NCI-H2227 (cell line): Measurements from ENCODE around the gene PLCB4.
"Not testable (repeated sequence)": the region's sequence is repeated elsewhere in the genome, so short reads cannot be mapped to it uniquely, and the experiment has no call there.

Experiments
- DNase-seq: peaks from one replicate; lab custom pipeline; 2025; ENCODE audit not compliant: unreplicated experiment; lab: John Stamatoyannopoulos, UW

Gene PLCB4

DNA sequence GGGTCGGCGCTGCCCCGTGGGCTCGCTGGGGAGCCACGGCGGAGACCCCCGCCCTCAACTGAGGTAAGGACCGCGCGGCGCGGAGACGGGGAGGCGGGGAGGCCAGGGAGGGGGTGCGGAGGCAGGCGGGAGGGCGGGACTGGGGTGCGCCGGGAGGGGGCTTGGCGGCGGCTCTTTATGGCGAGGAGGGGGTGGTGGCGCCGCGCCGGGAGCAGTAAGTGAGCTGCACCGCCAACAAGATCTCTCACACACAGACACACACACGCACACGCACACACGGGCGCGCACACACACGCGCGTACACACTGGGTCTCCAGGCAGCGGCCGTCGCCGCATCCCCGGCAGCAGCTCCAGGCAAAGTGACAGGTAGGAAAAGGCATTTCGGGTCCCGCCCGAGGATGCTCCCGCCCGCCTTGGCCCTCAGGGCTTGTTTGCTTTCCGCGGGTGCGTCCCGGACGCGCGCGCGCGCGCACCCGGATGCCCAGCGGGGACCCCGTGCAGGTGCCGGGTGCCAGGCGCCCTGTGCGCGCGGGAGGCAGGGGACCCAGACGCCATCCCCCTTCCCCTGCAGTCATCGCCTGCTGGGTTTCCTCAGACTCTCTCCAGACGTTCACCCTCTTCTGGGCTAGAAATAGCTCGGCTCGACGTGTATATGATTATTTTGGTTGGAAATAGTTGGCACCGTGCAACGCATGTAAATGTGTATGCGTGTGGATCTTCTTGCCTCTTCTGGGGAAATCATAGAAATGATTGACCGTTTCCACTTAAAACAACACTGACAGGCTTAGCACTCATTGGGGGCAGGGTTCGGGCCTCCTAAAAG is at the start of gene PLCB4:
Gene PLCB4, plus strand, starts transcription at position 247 of the 823 bp plus-strand sequence. CDS start 238,728 bp downstream, outside the sequence.
- peak; percentile 86 for DNase-seq

DNA sequence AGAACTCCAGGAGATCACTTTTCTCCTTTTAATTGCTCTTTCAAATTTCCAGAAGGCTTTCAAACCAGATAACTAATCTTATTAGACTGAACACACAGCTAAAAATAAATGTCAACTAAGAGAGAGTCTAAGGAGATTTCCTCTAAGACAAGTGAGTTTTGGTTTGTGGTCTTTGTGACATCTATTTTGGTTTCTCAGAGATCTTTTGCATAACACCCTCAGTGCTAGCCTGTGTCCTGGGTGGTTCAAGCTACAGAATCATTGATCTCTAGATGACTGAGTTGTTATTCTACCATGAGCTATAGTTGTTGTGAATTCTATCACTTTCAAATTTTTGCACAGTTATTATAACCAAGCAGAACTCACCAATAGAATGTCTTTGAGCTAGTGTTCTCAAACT is 49.1 kb upstream of the PLCB4 start:
- no peak for DNase-seq

DNA sequence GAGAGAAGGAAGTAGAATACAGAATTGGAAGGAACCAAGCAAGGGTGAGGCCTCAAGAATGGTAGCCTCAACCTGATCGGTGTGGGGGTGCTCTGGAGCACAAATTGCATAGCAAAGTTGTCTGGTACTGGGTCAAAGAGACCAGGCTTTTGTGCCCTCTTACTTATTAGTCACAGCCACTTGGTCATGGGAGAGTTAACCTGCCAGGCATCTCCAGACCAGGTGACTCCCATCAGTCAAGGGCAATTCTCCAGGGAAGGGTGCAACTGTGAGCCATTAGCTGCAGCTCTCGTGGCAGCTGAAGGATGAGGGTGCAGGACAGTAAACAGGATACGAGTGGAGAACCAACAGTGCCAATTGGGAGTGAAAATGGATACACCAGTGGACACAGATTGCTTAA is 47.7 kb upstream of the PLCB4 start:
- no peak for DNase-seq

DNA sequence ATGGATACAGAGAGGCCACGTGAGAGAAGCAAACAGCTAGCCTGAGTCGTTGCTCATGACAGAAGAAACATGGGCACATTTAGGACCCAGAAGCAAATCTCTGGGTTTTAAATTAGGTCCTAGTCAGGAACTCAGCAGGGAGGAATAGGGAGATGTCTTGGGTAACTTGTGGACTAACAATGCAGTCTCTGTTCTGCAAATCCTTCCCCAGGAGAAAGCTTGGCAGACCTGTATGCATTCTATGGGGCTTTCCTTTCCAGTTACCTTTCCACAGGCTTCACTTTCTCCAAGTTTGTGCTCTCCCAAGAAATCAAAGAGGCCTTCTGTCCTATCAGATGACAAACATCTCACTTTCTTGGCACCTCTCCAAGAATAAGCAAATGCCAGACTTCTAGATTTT is 47.2 kb upstream of the PLCB4 start:
- no peak for DNase-seq

DNA sequence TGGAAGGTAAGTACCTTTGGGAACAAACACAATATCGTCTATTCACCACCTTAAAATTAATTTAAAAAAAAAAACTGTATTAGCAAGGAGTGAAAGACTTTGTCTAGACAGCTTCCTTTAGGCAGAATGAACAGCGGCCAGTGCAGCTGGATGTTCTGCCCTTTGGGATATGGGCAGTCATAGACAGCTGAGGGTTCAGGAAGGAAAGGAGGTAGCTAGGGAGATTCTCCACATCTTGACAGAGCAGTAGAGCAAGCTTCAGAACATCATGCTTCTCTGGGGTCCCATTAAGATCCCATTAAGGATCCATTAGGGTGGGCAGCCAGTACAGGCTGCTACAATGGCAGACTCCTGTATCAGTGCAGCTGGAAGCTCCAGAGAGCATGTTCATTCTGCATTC is 46.5 kb upstream of the PLCB4 start:
- no peak for DNase-seq

DNA sequence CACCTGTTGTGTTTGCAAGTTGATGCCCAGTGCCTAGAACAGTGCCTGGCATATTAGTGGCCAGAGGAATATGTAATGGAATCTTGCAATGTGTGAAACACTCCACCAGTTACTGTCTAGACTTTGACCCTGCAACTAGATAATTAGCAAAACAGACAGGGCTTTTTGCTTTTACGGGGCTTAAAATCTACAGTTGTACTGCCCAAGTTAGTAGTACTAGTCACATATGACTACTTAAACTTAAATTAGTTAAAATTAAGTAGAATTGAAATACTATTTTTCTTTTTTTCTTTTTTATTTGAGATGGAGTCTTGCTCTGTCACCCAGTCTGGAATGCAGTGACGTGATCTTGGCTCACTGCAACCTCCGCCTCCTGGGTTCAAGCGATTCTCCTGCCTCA is 44.3 kb upstream of the PLCB4 start:
- no peak for DNase-seq

DNA sequence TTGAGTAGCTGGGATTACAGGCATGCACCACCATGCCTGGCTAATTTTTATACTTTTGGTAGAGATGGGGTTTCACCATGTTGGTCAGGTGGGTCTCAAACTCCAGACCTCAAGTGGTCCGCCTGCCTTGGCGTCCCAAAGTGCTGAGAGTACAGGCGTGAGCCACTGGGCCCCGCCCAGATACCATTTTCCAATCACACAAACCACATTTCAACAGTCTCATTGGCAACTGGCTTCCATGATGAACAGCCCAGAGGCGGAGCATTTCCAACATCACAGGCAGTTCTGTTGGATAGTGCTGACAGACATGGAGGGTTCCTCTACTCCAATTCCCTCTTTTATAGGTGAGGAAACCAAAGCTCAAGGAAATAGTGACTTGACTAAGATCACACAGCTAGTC is 43.9 kb upstream of the PLCB4 start:
- no peak for DNase-seq

DNA sequence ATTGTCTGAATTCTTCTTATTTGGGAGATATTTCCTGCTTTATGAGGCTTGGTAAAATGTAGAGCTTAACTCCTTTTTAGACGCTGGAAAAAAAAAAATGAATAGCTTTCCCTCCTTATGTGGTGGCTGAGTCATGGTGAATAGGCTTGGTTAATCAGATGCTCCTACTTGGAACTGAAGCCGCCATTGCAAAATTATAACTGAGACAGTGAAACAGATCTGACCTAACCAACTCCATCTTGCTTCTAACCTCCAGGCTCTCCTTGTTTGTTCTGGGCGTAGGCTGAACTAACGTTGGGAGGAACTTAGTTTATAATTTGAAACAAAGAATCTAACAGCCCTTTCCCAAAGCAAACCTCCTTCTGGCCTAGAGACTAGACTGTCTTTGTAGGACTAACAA is 43.2 kb upstream of the PLCB4 start:
- no peak for DNase-seq

DNA sequence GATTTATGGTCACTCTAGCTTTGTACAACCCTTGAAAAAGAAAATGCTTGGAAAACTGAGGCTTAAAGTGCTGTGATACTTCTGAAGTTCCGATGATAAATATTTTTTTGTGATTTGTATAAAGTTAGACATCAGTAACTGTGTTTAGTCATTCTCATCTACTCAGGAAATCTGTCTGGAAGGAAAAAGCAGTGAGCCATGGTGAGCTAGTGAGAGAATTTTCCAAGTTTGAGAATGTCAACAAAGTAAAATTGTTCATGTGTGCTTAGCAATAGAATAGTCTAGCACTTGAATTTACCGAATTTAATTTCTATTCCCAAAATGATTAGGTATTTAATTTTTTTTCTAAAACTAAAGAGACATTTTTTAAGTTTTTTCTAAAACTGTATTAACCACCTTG is 41.3 kb upstream of the PLCB4 start:
- DNase-seq, result no peak

DNA sequence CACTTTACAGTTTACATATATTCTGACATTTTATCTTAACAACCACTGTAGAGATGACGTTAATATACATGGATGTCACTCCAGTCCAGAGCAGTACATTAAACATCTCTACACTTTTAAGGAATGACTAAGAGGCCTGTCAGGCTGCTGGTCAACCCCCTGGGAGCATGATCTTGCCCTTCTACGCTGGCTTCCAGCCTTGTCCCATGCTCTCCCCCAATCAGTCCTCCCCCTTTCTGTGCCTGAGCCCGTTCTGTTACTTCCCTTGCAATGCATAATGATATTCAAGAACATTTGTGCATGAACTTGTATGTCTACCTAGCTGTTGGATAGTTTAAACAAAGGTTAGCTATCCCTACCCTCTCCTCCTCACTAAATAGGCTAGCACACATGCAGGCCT is 40.5 kb upstream of the PLCB4 start:
- DNase-seq, result no peak

DNA sequence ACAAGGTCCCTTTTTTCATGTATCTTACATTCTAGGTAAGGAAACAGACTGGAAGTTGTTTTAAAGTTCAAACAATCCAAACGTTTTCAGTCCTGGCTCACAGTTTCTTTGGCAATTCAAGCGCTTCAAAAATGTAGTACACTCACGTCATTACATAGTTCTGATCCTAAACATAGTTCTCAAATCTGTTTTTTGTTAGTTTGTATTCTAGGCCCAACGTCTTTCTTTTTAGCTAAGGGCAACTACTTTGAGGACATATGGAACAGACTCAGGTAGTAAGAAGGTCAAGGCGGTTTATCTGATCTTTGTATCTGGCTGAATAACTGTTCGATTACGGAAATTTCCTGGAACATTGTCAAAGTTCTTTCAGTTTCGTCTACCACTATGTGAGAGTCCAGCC is 36.9 kb upstream of the PLCB4 start:
- no peak for DNase-seq

DNA sequence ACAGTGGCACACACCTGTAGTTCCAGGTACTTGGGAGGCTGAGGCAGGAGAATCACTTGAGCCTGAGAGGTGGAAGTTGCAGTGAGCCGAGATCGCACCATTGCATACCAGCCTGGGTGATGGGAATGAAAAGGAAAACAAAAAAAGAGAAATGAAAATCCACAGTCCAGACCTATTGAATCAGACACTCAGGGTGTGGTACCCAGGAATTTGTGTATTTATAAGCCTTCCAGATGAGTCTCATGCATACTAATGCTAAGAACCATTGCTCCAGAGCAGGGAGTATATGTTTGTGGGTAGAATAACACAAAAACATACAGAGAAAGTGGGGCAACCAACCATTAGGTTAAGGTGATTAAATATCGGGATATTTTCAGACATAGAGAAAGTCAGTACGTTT is 36.1 kb upstream of the PLCB4 start:
- no peak for DNase-seq

DNA sequence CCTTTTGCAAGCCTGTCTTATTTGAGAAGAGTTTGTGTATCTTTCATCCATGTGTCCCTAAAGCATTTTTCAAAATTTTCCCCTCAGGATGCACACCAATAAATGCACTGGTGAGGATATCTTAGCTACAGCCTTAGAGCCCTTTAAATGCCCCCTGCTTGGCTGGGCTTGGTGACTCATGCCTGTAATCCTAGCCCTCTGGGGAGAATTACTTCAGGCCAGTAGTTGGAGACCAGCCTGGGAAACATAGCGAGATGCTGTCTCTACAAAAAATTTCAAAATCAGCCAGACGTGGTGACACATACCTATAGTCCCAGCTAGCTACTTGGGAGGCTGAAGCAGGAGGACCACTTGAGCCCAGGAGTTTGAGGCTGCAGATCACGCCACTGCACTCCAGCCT is 33.8 kb upstream of the PLCB4 start:
- no peak for DNase-seq

DNA sequence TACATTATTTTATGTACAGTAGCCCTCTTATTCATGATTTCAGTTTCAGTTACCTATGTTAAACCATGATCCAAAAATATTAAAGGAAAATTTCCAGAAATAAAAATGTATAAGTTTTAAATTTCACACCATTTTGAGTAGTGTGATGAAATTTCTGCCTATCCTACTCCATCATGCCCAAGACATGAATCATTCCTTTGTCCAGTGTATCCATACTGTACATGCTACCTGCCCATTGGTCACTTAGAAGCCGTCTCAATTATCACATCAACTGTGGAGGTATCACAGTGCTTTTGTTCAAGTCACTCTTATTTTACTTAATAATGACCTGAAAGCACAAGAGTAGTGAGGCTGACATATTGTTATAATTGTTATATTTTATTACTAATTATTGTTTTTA is 32.3 kb upstream of the PLCB4 start:
- DNase-seq, result no peak

DNA sequence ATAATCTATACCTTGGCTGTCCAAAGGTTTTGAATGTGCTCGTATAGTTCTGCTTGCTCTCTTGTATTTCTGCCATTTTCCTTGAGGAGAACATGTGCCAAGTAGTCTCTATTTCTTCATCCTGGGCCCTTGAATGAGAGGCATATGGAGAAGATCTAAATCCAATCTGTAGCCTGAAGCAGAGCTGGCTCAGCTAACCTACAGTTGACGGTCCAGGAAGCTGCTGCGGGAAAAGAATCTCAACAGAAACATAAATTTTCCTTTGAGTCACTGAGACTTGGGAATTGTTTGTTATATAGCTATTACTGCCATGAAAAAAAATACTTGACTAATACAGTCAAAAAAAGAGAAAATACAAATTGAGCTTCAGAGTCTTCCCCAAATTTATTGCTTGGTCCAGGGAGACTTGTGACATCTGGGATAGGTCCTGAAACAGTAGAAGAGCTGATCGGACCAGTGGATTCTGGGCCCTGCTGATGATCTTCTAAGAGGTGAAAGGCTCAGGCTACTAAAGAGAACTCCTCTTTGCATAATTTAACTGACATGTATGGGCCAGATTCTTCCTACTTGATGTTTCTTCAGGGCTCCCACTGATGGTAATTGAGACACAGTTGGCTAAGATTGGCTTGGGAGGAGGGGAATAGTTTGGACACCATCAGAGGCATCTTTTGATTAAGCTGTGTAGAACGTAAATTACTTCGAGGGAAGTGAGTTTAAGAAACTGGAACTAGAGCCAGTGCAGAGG is 29.9 kb upstream of the PLCB4 start:
- DNase-seq, result no peak

DNA sequence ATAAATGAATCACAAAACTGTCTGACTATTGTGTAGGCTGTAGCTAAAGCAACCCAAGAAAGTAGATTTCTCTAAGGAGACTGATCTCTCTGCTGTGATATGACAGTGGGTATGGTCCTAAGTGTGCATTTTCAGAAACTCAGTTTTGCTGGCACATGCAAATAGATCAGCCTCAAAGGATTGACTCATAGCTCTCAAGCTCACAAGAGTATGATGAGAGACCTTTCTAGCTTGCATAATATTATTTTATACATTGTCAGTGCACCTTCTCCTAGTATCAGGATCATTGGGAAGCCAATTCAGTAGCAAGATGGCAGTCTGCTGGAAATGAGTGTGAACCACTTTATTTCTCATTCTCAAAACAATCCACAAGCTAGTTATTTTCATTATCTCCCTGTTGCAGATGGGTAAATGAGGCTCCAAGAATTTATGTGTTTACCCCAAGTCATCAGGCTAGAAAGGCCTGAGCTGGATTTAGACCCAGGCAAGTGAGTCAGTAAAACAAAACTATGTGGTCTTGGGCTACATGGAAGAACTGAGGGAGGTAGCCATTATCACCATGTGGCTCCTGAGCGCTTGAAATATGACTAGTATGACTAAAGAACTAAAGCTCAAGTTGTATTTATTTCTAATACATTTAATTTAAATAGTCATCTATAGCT is 27.9 kb upstream of the PLCB4 start:
- DNase-seq, result no peak

DNA sequence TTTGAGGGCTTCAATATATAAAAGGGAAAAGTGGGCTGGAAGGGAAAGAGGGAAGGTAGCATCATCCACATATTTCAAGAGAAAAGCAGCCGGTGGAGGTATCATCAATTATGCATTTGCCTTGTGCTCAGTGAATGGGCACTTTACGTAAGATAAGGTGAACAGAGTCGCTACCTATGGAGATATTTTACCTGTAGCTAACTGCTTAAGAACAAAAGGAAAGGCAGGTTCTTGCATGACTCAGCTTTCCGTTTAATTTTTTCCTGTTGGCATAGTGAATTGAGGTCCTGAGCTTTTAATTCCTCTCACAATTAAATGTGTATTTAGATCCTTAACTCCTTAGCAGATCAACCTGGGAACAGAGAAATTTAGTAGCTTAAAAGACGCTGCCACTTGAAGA is 25.5 kb upstream of the PLCB4 start:
- DNase-seq, result no peak

DNA sequence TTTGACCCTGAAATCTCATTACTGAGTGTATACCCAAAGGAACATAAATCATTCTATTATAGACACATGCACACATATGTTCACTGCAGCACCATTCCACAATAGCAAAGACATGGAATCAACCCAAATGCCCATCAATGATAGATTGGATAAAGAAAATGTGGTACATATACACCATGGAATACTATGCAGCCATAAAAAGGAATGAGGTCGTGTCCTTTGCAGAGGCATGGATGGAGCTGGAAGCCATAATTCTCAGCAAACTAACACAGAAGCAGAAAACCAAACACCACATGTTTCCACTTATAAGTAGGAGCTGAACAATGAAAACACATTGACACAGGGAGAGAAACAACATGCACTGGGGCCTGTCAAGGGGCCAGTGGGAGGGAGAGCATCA is 21.0 kb upstream of the PLCB4 start:
- not testable (repeated sequence) for DNase-seq

DNA sequence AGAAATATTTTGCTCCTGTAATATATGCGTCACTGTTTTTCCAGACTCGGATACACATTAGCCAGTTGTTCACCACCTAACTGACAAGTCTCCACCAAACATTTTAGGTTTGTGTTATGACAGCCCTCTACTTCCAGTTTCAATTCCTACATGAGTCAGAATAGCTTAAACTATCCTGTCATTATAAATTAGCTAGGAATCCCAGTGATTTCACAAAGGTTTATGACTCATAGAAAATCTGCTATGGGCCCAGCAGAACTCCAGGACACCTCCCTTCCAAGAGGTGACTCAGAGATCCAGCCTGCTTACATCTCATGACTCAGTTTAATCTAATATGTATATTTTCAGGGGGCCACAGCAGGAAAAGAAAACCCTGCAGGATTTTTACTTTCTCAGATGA is 17.4 kb upstream of the PLCB4 start:
- no peak for DNase-seq

DNA sequence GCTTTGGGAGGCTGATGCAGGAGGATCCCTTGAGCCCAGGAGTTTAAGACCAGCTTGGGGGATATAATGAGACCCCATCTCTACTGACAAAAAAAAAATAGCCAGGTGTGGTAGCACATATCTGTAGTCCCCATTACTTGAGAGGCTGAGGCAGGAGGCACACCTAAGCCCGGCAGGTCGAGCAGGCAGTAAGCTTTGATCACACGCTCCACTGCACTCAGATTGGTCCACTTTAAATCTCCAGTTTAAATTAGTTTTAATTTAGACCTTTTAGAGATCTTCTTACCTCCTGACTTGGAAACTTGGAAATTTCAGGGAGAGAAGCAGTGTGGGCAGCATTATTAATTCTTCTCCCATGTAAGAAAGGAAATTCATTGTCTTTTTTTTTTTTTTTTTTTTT is 16.8 kb upstream of the PLCB4 start:
- no peak for DNase-seq

DNA sequence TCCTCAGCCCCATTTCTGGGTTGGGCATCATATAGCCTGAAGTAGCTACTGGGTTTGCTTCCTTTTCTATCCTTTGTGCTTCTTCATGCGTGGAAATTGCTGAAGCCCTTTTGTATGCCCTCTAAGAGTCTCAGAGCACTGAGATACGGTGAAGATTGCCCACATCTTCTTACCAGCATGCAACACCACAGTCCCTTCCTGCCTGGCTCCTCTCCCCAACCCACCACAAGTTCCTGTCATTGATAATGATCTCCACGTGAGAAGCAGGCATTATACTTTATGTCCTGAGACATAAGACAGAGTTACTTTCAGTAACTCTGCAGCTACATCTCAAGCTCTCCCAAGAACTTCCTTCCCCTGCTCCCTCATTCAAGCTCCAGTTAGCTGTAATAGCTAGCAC is 15.8 kb upstream of the PLCB4 start:
- DNase-seq, result no peak

DNA sequence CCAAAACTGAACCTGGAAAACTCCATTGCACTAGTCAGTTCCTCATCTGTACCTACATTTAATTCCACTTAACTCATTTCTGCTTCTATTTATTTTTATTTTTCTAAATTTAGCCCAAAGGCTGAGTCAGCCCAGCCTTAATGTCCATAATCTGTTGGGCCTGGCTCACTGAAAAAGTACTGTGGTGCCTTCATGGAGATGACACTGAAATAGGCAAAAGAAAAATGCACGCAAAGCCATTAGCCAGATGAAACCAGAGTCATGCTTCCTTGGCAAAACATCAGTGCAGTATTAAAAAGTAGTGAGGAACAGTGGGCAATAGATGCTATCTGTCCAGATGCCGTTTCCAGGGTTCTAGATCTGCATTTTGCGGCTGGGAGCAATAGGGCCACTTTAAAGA is 14.7 kb upstream of the PLCB4 start:
- DNase-seq, result no peak
